C4-2B (cell line): ENCODE results near the gene RBP2.

Source experiments
- ZFX ChIP-seq: fragments of 450-650 bp; IDR thresholded peaks from 2 replicates; pipeline ENCODE4 v1.6.1; 2017
- TF ChIP-seq, protein P1 (sequence below): fragments of 450-650 bp; conservative IDR thresholded peaks from 2 replicates; pipeline ENCODE4 v1.5.1; 2017; ENCODE audit warnings: mild to moderate bottlenecking

DNA sequence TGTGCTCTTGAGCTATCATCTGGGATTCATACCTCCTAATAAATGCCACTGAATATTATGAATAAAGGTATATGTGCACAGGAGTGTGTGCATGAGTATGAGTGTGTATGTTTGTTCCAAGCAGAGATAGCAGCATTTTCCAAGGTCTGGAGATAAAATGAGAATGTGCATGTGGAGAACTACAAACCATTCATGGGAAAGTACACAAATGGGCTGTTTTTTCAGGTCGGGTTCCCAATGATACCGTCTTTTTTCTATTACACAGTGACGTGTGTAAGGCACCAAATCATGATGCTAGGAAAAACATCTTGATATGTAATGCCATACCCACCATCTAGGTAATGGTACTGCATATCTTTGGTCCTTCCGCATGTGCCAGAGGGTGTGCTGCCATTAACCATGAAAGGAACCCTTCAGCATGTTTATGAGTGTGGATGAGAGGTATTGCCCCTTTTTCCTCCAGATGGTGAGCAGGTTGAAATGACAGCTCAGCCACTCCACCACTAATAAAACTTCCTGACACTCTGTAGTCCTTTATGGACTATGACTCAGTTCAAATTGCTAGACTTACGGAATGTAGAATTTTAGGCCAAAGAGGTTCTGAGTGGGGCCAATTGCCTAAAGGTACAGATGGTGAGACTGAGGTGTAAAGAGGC is 50.4 kb downstream of the RBP2 start:
- TF ChIP-seq, protein P1, sequence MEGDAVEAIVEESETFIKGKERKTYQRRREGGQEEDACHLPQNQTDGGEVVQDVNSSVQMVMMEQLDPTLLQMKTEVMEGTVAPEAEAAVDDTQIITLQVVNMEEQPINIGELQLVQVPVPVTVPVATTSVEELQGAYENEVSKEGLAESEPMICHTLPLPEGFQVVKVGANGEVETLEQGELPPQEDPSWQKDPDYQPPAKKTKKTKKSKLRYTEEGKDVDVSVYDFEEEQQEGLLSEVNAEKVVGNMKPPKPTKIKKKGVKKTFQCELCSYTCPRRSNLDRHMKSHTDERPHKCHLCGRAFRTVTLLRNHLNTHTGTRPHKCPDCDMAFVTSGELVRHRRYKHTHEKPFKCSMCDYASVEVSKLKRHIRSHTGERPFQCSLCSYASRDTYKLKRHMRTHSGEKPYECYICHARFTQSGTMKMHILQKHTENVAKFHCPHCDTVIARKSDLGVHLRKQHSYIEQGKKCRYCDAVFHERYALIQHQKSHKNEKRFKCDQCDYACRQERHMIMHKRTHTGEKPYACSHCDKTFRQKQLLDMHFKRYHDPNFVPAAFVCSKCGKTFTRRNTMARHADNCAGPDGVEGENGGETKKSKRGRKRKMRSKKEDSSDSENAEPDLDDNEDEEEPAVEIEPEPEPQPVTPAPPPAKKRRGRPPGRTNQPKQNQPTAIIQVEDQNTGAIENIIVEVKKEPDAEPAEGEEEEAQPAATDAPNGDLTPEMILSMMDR = no peak
- TF ChIP-seq ZFX = no peak
